Measurements from ENCODE around the gene KLC4. TPM values are rescaled to one million over a fixed set of nuclear protein-coding genes. Genes with fewer than 3 reads are reported as not detected.
A peak's percentile ranks its signal among the peaks of the same experiment; 100 is the strongest.

Gene KLC4
- total and polyA plus RNA-seq, 9 of the 15 experiments (the other 6 are each of a cell fraction or from before 2014, with no cell fraction given) = 1.7 to 16.2 (median 7.7) TPM

DNA sequence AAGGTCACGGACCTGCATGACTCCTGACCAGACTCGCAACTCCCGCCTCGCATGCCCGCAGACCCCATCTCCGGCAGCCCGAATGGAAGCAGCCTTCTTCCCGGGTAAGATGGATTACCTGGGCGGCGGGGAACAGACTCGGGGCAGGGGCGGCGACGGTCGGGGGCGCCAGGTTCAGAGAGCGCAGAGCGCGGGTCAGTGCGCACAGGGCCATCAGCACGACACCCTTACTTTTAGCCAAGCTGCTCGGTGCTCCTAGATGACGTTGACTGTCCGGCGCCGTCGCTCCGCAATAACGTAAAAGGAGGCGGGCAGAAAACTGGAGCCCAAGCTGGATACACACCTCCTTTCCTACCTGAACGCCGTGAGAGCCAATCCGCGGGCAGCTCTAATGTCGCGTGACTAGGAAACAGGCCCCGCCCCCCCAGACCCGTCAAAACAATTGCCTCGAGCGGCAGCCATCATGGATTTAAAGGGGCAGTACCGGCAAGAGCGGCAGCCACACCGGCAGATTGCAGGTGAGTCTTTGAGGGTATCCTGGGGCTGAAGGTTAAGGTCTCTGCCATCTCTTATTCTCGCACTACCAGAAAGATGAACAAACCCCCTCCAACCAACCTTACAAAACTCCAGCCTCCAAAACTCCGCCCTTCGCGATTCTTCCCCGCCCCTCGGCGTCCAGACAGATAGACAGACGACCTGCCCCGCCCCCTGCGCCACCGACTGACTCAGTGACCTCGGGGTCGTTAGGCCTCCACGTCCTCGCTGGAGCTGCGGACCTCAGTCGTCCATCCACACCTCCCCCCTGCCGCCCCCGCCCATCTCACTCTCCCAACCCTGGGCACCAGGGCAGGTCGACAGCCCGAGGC lies at the start of gene KLC4, which contains the start of gene MRPL2 (continued):
- TF ChIP-seq, protein P1, sequence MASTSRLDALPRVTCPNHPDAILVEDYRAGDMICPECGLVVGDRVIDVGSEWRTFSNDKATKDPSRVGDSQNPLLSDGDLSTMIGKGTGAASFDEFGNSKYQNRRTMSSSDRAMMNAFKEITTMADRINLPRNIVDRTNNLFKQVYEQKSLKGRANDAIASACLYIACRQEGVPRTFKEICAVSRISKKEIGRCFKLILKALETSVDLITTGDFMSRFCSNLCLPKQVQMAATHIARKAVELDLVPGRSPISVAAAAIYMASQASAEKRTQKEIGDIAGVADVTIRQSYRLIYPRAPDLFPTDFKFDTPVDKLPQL (IDR thresholded peaks at IDR 0.05; ENCODE audit: extremely low read depth, insufficient read length) = peak; percentile 40
- TF ChIP-seq RFX5 (IDR thresholded peaks at IDR 0.05; ENCODE audit: low read depth, low read length) (peak; percentile 59; the same call in 1 of the 2 replicates), SP1 (CRISPR knock-in tag; IDR thresholded peaks at IDR 0.05) (peak; percentile 91), ZHX1 (conservative IDR thresholded peaks at IDR 0.05; ENCODE audit: low read length) (no peak; the same call in 1 of the 2 replicates), CREB1 (IDR thresholded peaks at IDR 0.05) (peak; percentile 100), CREB1 (CRISPR knock-in tag; IDR thresholded peaks at IDR 0.05) (peak; percentile 100), THRAP3 (IDR thresholded peaks at IDR 0.05; ENCODE audit: borderline replicate concordance) (no peak), ATF4 (CRISPR knock-in tag; IDR thresholded peaks at IDR 0.05) (no peak), ZNF354B (CRISPR knock-in tag; IDR thresholded peaks at IDR 0.05) (no peak), CCNT2 (IDR thresholded peaks at IDR 0.05; ENCODE audit: borderline replicate concordance, extremely low read depth, insufficient read length, low read depth, low read length) (peak; percentile 45), ZNF253 (CRISPR knock-in tag; conservative IDR thresholded peaks at IDR 0.05) (no peak), NR4A1 (CRISPR knock-in tag; IDR thresholded peaks at IDR 0.05) (no peak), NR4A1 (tag; IDR thresholded peaks at IDR 0.05) (no peak), RB1 (IDR thresholded peaks at IDR 0.05; ENCODE audit: low read depth) (peak; percentile 60; the same call in 1 of the 2 replicates), ZBTB7A (IDR thresholded peaks at IDR 0.05; ENCODE audit: borderline replicate concordance, control insufficient read depth, low read depth, low read length) (peak; percentile 90; the same call in 1 of the 2 replicates)
- TF ChIP-seq, protein P2, sequence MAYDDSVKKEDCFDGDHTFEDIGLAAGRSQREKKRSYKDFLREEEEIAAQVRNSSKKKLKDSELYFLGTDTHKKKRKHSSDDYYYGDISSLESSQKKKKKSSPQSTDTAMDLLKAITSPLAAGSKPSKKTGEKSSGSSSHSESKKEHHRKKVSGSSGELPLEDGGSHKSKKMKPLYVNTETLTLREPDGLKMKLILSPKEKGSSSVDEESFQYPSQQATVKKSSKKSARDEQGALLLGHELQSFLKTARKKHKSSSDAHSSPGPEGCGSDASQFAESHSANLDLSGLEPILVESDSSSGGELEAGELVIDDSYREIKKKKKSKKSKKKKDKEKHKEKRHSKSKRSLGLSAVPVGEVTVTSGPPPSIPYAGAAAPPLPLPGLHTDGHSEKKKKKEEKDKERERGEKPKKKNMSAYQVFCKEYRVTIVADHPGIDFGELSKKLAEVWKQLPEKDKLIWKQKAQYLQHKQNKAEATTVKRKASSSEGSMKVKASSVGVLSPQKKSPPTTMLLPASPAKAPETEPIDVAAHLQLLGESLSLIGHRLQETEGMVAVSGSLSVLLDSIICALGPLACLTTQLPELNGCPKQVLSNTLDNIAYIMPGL (CRISPR knock-in tag; IDR thresholded peaks at IDR 0.05) = peak; percentile 81
- TF ChIP-seq, protein P3, sequence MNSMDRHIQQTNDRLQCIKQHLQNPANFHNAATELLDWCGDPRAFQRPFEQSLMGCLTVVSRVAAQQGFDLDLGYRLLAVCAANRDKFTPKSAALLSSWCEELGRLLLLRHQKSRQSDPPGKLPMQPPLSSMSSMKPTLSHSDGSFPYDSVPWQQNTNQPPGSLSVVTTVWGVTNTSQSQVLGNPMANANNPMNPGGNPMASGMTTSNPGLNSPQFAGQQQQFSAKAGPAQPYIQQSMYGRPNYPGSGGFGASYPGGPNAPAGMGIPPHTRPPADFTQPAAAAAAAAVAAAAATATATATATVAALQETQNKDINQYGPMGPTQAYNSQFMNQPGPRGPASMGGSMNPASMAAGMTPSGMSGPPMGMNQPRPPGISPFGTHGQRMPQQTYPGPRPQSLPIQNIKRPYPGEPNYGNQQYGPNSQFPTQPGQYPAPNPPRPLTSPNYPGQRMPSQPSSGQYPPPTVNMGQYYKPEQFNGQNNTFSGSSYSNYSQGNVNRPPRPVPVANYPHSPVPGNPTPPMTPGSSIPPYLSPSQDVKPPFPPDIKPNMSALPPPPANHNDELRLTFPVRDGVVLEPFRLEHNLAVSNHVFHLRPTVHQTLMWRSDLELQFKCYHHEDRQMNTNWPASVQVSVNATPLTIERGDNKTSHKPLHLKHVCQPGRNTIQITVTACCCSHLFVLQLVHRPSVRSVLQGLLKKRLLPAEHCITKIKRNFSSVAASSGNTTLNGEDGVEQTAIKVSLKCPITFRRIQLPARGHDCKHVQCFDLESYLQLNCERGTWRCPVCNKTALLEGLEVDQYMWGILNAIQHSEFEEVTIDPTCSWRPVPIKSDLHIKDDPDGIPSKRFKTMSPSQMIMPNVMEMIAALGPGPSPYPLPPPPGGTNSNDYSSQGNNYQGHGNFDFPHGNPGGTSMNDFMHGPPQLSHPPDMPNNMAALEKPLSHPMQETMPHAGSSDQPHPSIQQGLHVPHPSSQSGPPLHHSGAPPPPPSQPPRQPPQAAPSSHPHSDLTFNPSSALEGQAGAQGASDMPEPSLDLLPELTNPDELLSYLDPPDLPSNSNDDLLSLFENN (IDR thresholded peaks at IDR 0.05; ENCODE audit: low read depth in 2 of 2, low read length in 2 of 2) = 0 out of 4 replicates have a peak, but pooled peaks of 1 of the 2 experiments have one; percentile 25
